Neuron (in vitro differentiated cells): Measurements from ENCODE around the gene CHAT.

Experiments
- H2AFZ ChIP-seq: one replicate; pipeline ENCODE4 v1.6.1; 2013; ENCODE audit warnings: low read depth, mild to moderate bottlenecking, inconsistent platforms, low read length, moderate library complexity
- H3K27me3 ChIP-seq: one replicate; pipeline ENCODE4 v1.6.1; 2013; ENCODE audit warnings: low read length; ENCODE audit not compliant: insufficient read depth
- H3K36me3 ChIP-seq: one replicate; pipeline ENCODE4 v1.6.1; 2013; ENCODE audit warnings: low read length; ENCODE audit not compliant: insufficient read depth
- H3K4me1 ChIP-seq: one replicate; pipeline ENCODE4 v1.6.1; 2013; ENCODE audit warnings: low read length; ENCODE audit not compliant: insufficient read depth
- H3K4me3 ChIP-seq: 2 replicates; pipeline ENCODE4 v1.5.1; 2013; ENCODE audit warnings: mild to moderate bottlenecking, low read length, moderate library complexity
- H3K9me3 ChIP-seq: one replicate; pipeline ENCODE4 v1.6.1; 2013; ENCODE audit warnings: low read length

CHAT gene

GRCh38 chr10:49688261-49688846, 74.5 kb downstream of the CHAT start:
- Histone ChIP-seq H3K9me3 (peaks cover 2% of the 10 kb centered on the region), H3K36me3 (no peaks in the 10 kb centered on the region), H2AFZ (no peak overlapping the region), H3K27me3 (peaks cover 47% of the 10 kb centered on the region), H3K4me3 (no peak overlapping the region), H3K4me1 (no peaks in the 10 kb centered on the region)

- Histone ChIP-seq H3K27me3 (peaks cover 47% of the 10 kb centered on the region), H3K9me3 (peaks cover 2% of the 10 kb centered on the region)
Observed at GRCh38 chr10:49688920-49689319, 75.1 kb downstream of the CHAT start.

GRCh38 chr10:49689882-49690510, 76.2 kb downstream of the CHAT start:
- Histone ChIP-seq H3K4me3 (no peak overlapping the region), H3K27me3 (peaks cover 47% of the 10 kb centered on the region), H3K4me1 (no peaks in the 10 kb centered on the region), H3K9me3 (peaks cover 2% of the 10 kb centered on the region), H2AFZ (no peak overlapping the region), H3K36me3 (no peaks in the 10 kb centered on the region)

More at GRCh38 chr10:49688920-49689319, 75.1 kb downstream of the CHAT start:
- Histone ChIP-seq H3K36me3 (no peaks in the 10 kb centered on the region), H2AFZ (no peak overlapping the region), H3K4me1 (no peaks in the 10 kb centered on the region), H3K4me3 (no peak overlapping the region)

GRCh38 chr10:49690698-49691356, 77.0 kb downstream of the CHAT start:
- H3K4me3 ChIP-seq, result no peak overlapping the region
- peaks cover 2% of the 10 kb centered on the region for H3K9me3 ChIP-seq
- no peaks in the 10 kb centered on the region for H3K36me3 ChIP-seq
- no peaks in the 10 kb centered on the region for H3K4me1 ChIP-seq
- H3K27me3 ChIP-seq, result peaks cover 47% of the 10 kb centered on the region
- no peak overlapping the region for H2AFZ ChIP-seq

GRCh38 chr10:49691588-49691987, 77.8 kb downstream of the CHAT start:
- peaks cover 47% of the 10 kb centered on the region for H3K27me3 ChIP-seq
- H2AFZ ChIP-seq, result no peak overlapping the region
- no peaks in the 10 kb centered on the region for H3K4me1 ChIP-seq
- no peak overlapping the region for H3K4me3 ChIP-seq
- peaks cover 2% of the 10 kb centered on the region for H3K9me3 ChIP-seq
- H3K36me3 ChIP-seq, result no peaks in the 10 kb centered on the region

GRCh38 chr10:49694466-49694865, 80.6 kb downstream of the CHAT start:
- H3K4me3 ChIP-seq, result no peak overlapping the region
- H3K4me1 ChIP-seq, result no peaks in the 10 kb centered on the region
- H3K36me3 ChIP-seq, result no peaks in the 10 kb centered on the region
- no peaks in the 10 kb centered on the region for H3K9me3 ChIP-seq
- H2AFZ ChIP-seq, result no peak overlapping the region
- H3K27me3 ChIP-seq, result peaks cover 27% of the 10 kb centered on the region

GRCh38 chr10:49696311-49696710, 82.5 kb downstream of the CHAT start:
- H3K27me3 ChIP-seq, result peaks cover 11% of the 10 kb centered on the region
- H3K36me3 ChIP-seq, result no peaks in the 10 kb centered on the region
- H3K4me1 ChIP-seq, result no peaks in the 10 kb centered on the region
- no peaks in the 10 kb centered on the region for H3K9me3 ChIP-seq
- no peak overlapping the region for H2AFZ ChIP-seq
- no peak overlapping the region for H3K4me3 ChIP-seq

- peaks cover 3% of the 10 kb centered on the region for H3K27me3 ChIP-seq
- no peak overlapping the region for H3K4me3 ChIP-seq
- H3K36me3 ChIP-seq, result no peaks in the 10 kb centered on the region
- no peaks in the 10 kb centered on the region for H3K4me1 ChIP-seq
- H2AFZ ChIP-seq, result no peak overlapping the region
- H3K9me3 ChIP-seq, result no peaks in the 10 kb centered on the region
Observed at GRCh38 chr10:49698679-49699078, 84.8 kb downstream of the CHAT start.

GRCh38 chr10:49700211-49700610, 86.4 kb downstream of the CHAT start:
- no peak overlapping the region for H3K4me3 ChIP-seq
- H3K9me3 ChIP-seq, result no peaks in the 10 kb centered on the region
- H3K36me3 ChIP-seq, result no peaks in the 10 kb centered on the region
- no peak overlapping the region for H2AFZ ChIP-seq
- peaks cover 3% of the 10 kb centered on the region for H3K27me3 ChIP-seq
- H3K4me1 ChIP-seq, result no peaks in the 10 kb centered on the region

GRCh38 chr10:49700997-49701396, 87.2 kb downstream of the CHAT start:
- H3K4me1 ChIP-seq, result no peaks in the 10 kb centered on the region
- H3K27me3 ChIP-seq, result peaks cover 3% of the 10 kb centered on the region
- no peaks in the 10 kb centered on the region for H3K9me3 ChIP-seq
- H2AFZ ChIP-seq, result no peak overlapping the region
- no peaks in the 10 kb centered on the region for H3K36me3 ChIP-seq
- H3K4me3 ChIP-seq, result no peak overlapping the region

GRCh38 chr10:49707585-49707984, 93.7 kb downstream of the CHAT start:
- Histone ChIP-seq H3K27me3 (peaks cover 8% of the 10 kb centered on the region), H2AFZ (no peak overlapping the region), H3K4me1 (peaks cover 5% of the 10 kb centered on the region), H3K4me3 (no peak overlapping the region), H3K9me3 (no peaks in the 10 kb centered on the region), H3K36me3 (no peaks in the 10 kb centered on the region)

- Histone ChIP-seq H3K9me3 (no peaks in the 10 kb centered on the region), H3K4me1 (peaks cover 5% of the 10 kb centered on the region), H3K36me3 (no peaks in the 10 kb centered on the region), H3K27me3 (peaks cover 8% of the 10 kb centered on the region), H2AFZ (no peak overlapping the region), H3K4me3 (no peak overlapping the region)
Observed at GRCh38 chr10:49709934-49710333, 96.1 kb downstream of the CHAT start.

- H3K9me3 ChIP-seq, result no peaks in the 10 kb centered on the region
- peaks cover 8% of the 10 kb centered on the region for H3K27me3 ChIP-seq
- peaks cover 5% of the 10 kb centered on the region for H3K4me1 ChIP-seq
- H3K4me3 ChIP-seq, result no peak overlapping the region
- no peak overlapping the region for H2AFZ ChIP-seq
- H3K36me3 ChIP-seq, result no peaks in the 10 kb centered on the region
Observed at GRCh38 chr10:49710966-49711365, 97.1 kb downstream of the CHAT start.
